HL-60/S4 treated with retinoic acid at 250 ng/mL for 4 days and 3 days (cell line): Measurements from ENCODE around the gene ACAD8.
"Not testable (repeated sequence)": the region's sequence is repeated elsewhere in the genome, so short reads cannot be mapped to it uniquely, and the experiment has no call there.

Source experiments
- in situ Hi-C: fragments of 300-500 bp; cut with MboI; formaldehyde crosslinking; loops from 2 replicates; pipeline ENCODE4 v1.7.0; 2022; ENCODE audit warnings: low sequenced_read_pairs

Gene ACAD8

GRCh38 chr11:134238956-134239355 lies 14.4 kb upstream of the ACAD8 start:
- in situ Hi-C loops = no loop called here

- in situ Hi-C loops = no loop called here
Measured at GRCh38 chr11:134240592-134240991, 12.8 kb upstream of the ACAD8 start.

DNA sequence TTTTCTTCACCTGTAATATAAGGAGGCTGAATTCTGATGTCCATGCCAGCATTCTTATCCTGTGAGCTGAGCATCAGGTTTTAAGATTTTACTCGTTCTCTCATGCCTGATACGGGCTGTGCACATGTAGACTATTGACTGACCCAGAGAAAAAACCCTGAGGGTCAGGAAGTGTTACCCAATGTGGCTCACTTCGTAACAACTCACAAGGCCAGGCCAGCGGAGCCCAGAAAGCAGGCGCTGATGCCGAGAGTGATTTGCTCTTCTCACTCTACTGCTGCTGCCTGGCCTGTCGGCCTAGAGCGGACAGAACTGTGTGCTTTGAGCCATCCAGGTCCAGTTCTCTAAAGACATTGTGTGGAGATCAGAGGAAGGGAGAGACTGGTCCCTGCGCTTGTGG lies 11.0 kb upstream of the ACAD8 start:
- in situ Hi-C loops = no loop called here

- in situ Hi-C loops = no loop called here
Measured at GRCh38 chr11:134243913-134244312, 9.5 kb upstream of the ACAD8 start.

DNA sequence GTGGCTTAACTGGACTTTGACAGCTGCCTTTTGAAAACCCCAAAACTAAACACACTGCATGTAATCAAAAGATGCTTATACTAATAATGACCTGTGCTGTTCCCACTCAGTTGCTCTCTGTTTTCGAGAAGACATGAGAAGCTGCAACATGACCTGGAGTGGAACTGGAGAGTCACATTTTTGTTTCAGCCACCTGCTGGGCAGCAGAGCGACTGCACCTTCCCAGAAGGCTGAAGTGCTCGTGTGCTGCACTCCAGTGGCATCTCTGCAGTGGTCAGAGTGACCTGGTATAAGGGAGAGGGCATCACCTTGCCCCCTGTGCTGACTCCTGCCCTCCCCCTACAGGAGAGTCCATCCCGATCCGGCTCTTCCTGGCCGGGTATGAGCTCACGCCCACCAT lies 8.8 kb upstream of the ACAD8 start:
- in situ Hi-C loops = no loop called here

GRCh38 chr11:134245434-134245833 lies 7.9 kb upstream of the ACAD8 start:
- in situ Hi-C loops = no loop called here

DNA sequence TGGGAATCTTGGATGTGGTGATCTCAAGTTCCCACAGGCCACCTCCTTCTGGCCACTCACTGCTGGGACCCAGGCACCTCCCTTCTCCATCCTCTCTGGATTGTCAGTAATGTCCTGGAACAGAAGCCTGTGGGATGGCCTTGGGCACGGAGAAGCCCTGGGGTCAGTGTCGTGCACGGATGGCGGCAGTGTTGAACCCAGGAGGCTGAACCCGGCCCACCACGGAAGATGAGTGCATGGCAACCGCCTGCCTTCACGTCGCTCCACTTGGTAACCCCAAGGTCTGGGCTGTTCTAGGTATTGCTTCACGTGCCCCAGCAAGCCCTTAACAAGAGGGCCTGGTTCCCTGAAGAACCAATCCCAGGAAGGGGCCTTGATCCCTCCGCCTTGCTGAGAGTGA lies 7.3 kb upstream of the ACAD8 start:
- in situ Hi-C loops = no loop called here

DNA sequence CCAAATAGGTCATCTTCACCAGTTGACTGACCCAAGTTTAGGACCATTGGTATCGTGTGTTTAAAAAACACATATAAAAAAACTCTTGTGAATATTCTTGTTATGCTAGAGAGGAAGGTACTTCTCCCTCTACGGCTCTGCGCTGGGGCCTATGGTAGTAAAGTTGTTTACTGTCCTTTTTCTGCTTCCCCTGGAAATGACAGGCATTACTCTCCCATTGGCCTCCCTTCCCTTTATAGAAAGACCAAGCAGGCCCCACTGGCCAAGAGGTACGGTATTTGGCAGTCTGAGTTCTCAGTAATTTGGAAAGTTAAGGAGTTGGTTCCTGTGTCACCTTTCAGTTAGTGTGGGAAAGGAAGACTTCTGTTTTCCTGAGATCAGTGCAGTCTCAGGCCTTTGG lies 6.7 kb upstream of the ACAD8 start:
- in situ Hi-C loops = no loop called here

GRCh38 chr11:134248910-134249480 lies 4.4 kb upstream of the ACAD8 start:
- in situ Hi-C loops = no loop called here

GRCh38 chr11:134250246-134250645 lies 3.1 kb upstream of the ACAD8 start:
- in situ Hi-C loops = no loop called here

GRCh38 chr11:134250675-134251074 lies 2.7 kb upstream of the ACAD8 start:
- in situ Hi-C loops = no loop called here

DNA sequence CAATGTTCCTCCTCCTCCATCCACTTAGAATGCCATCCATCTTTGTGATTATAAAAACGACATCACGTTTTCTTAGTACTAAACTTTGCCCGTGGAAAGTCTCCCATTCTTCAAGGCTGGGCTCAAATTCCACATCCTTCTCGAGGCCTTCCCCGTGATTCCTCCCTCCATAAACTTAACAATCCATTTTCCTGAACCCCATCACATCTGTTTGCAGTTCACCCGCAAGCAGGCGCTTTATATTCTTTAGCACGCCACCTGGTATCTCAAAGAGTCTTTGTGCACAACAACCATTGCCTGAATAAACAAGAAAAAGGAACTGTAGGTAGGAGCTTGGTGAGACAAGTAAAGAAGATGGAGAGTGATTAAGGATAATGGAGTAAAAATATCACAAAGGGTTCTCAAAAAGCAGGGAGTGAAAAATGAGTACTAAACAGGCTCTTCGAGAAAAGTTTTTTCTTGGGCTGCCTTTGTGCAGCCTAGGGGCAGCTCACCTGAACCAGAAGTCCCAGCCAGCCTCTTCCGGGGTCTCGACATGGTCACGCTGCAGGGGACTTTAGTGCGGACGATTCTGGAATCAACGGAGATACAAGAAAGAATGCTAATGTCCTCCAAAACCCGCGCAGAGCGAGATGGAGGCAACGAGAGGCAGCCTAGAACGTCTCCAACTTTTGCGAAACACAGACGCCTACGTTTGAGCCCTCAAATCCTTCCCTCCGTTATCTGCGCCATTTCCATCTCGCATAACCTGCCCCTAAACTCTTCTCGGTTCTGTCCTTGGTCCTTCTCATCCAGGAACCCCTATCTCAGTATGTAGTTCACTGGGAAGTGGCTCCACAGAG lies 801 bp upstream of the ACAD8 start:
- in situ Hi-C loops = no loop called here

DNA sequence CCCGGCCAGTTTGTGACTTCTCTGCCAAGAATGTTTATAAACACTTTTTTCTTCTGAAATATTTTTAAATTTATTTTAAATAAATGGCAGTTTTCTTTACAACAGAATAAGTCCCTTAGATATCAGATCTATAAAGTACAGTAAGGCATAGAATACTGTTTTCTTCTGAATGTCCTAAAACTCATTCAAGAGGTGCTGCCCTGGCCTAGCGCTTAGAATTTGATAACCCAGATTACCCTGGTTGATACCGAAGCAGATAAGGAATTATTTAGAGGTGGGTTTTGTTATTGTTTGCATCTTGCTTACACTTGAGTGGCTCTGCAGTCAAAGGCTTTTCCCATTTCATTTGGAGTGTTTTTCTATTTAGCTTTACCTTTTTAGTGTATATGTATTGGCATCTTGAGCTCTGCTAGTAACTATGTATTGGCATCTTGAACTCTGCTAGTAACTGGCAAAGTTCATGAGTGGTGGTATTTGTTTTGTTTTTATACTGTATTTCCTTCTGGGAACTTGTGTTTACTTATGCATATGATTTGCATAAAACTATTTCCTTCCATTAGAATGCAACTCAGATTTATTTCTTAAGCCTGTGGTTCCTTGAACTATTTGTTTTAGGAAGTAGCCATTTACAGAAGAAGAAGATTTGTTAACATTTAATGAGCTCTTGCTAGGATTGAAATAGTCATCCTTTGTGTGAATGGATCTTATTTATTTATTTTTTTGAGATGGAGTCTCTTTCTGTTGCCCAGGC lies 1.2 kb downstream of the ACAD8 start:
- in situ Hi-C loops = no loop called here

DNA sequence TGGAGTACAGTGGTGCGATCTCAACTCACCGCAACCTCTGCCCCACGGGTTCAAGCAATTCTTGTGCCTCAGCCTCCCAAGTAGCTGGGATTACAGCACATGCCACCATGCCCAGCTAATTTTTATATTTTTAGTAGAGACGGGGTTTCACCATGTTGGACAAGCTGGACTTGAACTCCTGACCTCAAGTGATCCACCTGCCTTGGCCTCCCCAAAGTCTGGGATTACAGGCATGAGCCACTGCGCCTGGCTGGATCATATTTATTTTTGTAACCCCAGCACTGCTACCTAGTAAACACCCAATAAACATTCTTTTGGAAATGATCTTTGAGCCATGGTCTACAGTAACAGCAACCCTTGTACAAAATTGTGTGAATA lies 1.8 kb downstream of the ACAD8 start:
- in situ Hi-C loops = not testable (repeated sequence)

- in situ Hi-C loops = no loop called here
Measured at GRCh38 chr11:134257101-134257500, 3.7 kb downstream of the ACAD8 start.

DNA sequence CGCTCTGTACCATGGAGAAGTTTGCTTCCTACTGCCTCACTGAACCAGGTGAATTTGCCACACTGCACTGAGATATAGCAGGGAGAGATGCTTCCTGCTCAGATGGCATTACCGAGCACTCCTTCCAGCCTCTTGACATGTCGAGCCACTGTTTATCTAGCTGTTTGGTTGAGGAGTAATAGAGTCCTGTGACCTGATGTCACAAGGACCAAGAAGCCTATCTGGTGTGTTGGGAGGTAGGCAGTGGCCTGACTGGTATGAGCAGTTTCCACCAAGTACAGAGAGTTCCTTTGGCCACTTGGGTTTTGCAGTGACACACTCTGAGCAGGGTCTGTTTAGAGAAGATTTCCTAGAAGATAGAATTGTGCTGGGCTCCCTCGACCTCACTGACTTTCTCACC lies 5.2 kb downstream of the ACAD8 start:
- in situ Hi-C loops = no loop called here

DNA sequence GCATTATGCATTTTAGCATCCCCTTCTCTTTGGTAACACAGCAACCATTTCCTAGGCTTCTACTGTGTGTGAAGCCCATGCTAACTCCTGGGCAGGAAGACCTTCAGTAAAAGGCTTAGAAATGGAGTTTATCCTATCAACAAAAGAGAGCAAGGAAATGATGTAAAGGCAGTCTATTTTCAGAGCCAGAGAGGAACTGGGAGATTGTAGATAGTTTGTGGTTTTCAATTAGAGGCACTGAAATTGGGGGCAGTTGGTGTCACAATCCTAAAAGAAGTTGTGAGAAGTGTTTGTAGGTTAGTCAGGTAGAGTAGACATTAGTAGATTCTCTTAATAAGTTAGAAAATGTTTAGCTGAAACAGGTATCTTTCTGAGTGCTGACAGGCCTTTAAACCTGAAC lies 7.1 kb downstream of the ACAD8 start:
- in situ Hi-C loops = no loop called here

DNA sequence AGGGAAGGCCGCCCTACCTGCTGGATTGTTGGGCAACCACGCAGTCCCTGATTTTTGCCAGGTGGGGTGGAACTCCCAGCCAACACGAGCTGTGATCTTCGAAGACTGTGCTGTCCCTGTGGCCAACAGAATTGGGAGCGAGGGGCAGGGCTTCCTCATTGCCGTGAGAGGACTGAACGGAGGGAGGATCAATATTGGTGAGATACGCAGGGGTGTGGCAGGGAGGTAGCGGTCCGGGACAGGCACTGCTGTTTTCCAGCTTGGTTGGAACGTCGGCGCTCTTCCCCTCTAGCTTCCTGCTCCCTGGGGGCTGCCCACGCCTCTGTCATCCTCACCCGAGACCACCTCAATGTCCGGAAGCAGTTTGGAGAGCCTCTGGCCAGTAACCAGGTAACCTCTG lies 7.6 kb downstream of the ACAD8 start:
- in situ Hi-C loops = no loop called here

DNA sequence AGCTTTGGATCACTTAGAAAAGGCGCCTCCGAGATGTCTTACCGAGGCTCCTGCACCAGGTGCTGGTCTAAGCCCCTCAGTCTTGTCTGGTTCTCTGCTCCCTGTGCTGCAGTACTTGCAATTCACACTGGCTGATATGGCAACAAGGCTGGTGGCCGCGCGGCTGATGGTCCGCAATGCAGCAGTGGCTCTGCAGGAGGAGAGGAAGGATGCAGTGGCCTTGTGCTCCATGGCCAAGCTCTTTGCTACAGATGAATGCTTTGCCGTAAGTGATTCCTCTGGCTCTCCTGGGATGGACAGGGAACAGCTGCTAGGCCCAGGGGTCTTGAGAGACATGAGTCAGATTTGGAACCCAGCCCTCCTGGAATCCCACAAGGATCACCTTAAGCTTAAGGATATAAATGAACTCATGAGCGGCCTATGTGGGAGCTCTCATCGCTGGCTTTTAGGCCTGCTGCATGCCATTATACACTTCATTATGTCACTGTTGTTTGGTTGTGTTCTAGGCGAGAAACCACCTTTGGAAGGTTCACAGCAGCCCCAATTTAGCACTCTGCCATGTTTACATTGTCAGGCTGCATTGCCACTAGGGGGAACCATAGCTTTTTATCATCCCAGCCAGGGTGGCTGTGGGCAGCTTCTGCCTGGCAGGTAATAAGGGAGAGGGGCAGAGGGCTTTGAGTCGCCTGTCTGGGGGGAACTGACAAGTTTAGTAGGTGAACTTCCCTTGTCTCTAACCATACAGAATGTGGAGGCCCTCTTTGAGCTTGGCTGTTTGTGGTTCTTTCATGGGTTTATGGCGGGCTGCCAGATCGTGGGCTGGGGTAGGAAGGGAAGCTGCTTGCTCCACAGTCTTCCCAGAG lies 8.5 kb downstream of the ACAD8 start:
- in situ Hi-C loops = no loop called here

GRCh38 chr11:134264966-134265764 lies 11.8 kb downstream of the ACAD8 start:
- in situ Hi-C loops = no loop called here
